NT2/D1 (cell line): ENCODE measurements around the gene CNTN2.

Source experiments
- SUZ12 ChIP-seq: IDR thresholded peaks from 2 replicates; pipeline ENCODE4 v1.6.1; 2011; ENCODE audit not compliant: insufficient read length, insufficient read depth; ENCODE audit errors: extremely low read depth
- YY1 ChIP-seq: IDR thresholded peaks from 2 replicates; pipeline ENCODE4 v1.6.1; 2011; ENCODE audit not compliant: insufficient read length, insufficient read depth
- ZNF274 ChIP-seq: IDR thresholded peaks from 2 replicates; pipeline ENCODE4 v1.6.1; 2011; ENCODE audit warnings: mild to moderate bottlenecking, low read depth, low read length

DNA sequence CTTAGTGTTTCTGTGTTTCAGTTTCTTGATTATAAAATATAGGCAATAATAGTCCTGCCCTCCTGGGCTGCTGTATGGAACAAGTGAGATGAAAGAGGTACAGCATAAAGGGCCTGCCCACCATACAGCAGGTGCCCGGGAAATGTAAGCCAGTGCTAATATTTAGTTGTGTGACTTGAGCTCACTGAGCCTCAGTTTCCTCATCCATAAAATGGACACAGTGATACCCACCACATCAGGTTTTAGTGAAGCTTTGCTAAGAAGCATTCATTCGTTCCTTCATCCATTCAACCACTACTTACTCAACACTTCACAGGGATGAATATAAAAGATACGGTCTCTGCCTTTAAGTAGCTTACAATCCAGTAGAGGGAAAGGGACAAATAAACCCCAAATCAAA, 19.9 kb downstream of the CNTN2 start:
- TF ChIP-seq ZNF274 (no peak), YY1 (no peak), SUZ12 (no peak)
